Activated CD4-positive, alpha-beta T cell treated with anti-CD3 and anti-CD28 coated beads, Interleukin-2, Interleukin-6, amounts not matched to agents 100 ng/mL and 50 ng/mL, durations not matched to agents 16 hours and 8 hours (primary cell): ENCODE measurements around the gene RPTOR.

Experiments used
- DNase-seq: peaks from one replicate; pipeline ENCODE4 v3.0.0-alpha.2; 2020

RPTOR gene

DNA sequence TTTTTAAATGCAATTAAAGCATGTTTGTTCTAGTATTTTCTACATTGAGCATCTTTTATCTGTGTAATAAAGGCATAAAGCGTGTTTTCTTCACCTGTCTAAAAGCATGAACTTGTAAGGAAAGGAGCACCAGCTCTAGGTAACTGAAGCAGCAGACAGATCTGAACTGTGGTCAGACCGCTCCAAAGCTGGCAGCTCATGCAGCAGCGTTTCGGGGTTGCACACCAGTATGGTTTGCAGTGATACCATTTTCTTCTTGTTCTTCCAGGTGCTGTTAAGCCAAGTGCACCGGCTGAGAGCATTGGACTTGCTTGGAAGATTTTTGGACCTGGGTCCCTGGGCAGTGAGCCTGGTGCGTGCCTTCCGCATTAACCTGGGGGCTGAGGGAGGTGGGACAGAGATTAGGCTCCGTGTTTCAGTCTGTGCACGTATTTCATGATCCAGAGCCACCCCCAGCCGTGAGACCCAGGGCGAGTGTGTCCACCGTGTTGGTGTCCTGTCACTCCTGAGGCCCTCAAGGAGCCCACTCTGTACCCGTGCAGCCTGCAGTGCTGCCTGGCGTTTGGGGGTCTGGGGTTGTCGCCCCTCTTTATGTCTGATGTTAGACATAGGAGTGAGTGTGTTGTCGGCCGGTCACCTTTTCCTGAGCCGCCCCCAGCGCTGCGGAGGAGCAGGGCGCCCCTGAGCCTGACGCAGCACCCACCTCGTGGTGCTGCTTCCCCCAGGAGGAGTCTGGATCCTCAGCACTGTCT is 310.7 kb downstream of the RPTOR start:
- DNase-seq, result no peak

DNA sequence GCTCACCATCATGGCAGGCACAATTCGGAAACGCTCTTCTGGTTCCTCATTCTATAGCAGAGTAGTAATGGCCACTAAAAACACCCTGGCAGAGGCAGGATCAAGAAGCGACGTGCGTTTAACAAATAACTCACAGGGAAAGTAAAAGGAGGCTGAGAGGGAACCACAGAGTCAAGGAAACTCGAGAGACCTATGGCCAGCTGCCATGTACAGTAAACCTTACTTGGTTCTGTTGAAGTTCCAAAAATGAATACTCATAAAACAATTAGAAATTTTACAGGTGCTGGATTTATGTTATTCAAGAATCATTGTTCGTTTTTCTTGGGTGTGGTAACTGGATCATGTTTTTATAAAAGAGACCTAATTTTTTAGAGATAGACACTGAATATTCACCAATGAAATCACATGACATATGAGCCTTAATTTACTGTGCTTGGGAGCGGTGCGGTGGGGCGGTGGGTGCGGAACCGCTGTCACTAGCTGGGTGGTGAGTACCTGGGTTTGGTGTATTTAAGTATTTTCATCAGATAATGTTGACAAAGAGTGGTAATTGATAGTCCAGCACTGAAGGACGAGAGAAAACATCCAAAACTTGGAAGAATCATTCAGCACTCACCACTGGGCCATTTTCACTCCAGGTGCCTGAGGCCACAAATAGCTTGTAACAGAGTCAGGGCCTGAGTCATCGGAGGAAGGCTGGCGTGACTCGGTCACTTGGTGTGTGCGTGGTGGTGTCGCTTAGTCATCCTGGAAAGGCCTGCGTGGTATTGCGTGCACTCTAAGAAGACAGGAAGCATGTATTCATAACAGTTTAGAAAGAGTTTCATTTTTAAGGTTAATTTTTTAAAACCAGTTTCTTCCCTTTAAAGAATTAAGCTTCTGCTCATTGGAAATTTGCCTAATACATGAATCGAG is 311.6 kb downstream of the RPTOR start:
- DNase-seq, result peak; percentile 96

DNA sequence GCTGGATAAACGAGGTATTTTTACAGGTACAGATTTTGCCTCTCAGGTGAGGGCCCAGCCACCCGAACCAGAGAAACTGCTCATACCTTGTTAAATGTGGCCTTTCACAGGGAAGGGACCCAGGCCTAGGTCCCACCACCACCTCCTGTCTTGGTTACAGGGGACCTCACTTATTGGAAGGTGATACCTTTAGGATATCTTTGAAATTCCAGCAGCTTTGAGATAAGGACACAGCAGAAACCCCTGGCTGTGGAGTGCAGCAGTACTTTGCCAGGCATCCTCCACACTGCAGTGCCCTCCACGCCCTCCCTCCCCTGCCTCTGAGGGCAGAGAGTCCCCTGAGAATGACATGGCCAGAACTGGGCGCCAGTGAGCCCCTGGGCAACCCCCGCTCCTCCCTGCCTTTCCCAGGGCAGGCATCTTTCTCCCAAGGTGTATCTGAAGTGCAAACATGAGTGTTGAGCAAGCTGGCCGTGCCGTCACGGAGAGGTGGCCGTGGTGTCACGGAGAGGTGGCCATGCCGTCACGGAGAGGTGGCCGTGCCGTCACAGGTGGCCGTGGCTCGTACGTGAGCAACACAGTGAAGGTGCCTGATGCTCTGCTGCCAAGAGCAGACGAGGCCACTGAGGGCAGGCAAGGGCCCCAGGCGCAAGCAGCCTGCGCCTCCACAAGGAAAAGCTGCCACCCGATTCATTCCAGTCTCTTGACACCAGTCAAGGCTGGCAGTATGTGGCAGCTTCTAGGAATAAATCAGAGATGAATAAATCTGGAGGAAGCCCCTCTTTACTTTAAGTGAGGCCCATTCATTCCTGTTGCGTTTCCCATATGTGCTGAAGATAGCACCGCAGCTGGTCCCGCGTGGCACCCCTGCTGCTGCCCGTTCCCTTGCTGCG is 312.5 kb downstream of the RPTOR start:
- DNase-seq, result no peak

DNA sequence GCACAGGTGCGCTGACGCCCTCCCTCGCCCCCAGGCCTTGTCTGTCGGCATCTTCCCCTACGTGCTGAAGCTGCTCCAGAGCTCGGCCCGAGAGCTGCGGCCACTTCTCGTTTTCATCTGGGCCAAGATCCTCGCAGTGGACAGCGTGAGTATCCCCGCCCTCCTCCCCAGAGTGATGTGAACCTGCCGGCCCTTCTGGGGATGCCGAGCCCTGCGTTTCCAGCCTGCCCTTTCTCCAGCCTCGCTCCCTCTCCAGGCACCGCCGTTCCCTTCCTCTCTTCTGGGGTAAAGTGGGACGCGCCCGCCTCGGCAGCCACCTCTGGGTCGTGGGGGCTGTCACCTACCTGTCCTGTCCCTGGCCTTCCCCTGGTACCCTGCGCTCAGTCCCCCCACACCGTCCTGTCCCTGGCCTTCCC is 313.1 kb downstream of the RPTOR start:
- no peak for DNase-seq

DNA sequence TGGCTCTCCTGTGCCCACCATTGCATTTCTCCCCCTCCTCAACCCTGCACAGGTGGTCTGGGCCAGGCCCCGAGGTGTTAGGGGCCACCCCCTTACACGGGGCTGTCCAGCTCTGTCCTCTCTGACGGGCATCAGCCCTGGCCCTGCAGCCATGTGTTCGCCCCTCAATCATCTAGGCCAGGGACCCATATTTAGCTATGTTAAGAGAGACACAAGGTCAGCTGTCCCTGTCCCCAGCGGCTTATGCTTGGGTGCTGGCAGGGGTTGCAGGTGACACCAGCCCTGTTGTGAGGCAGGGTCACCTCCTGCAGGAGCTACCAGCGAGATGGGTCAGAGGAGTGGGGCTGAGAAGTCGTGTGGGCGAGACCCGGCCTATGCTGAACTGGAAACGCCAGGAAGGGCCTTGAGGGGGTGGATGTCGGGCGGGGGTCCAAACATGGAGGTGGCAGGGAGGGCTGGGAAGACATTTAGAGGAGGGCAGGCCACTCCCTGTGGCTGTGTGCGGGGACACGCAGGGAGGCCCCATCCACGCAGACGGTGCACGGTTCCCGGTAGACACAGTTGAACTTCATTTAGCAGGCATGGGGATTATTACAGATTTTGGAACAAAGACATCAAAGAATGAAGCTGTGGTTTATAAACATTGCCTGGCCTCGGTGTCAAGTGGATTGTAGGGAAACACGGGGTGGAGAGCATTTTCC is 313.8 kb downstream of the RPTOR start:
- DNase-seq, result no peak

DNA sequence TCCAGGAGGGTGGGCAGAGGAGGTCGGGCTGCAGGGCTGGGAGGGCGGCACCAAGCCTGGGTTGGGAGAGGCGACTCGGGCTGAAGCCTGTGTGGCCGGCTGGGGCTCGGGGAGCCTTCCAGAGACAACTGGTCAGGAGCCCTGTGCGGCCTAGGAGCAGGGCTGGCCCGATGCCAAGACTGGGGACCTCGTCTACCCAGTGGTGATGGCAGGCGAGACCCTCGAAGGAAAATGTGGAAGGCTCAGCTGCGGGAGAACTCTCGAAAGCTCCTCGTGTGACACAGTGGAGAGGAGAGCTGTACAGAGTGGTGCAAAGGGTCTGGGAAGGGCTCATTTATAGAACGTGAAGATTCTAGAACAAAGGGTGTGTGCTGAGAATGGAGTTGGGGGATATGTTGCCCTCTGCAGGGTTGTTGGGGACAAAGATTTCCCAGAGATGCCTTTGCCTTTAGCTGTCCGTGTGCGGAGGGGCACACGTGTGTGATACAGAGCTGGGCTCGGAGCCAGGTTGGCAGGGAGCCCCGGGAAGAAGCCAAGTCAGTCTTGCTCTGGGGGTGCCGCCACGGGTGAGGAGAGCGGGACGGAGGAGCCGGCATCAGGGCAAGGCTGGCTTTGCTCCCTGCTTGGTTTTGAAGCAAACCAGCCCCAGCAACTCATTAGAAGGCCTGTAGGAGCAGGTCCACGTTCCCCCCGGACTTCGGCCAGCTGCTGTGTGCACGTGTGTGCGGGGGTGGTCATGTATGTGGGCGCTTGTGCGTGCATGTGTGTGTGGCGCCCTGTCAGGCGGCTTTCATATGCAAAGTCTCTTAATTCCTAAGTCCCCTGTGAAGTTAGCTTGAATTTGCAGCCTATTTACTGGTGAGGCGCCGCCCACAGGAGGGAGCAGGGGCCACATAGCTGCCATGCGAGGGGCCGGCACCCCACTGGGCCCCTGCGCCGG is 314.6 kb downstream of the RPTOR start:
- DNase-seq, result no peak

DNA sequence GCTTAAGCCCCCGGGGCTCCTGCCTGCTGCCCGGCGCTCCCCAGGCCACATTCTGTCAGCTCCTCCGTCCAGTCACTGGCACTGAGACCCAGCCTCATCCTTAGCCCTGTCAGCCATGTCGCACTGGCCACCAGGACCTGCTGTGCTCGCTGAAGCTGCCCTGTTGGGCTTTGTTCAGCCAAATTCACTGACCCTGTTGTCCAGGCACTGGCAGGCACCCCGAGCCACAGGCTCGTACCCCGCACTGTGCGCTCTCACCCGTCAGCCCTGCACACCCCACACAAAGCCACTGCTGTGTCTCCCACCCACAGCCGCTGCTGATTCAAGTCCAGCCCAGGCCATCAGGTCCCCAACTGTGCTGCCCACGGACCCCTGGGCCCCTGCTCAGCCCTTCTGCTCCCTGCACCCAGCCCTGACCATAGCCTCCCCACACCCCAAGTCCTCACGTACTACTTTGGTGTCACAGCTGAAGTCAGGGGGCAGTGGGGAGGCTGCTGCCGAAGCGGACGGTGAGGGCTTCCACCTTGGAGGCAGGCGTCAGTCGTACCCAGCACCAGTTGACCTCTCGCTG is 315.5 kb downstream of the RPTOR start:
- DNase-seq, result no peak

DNA sequence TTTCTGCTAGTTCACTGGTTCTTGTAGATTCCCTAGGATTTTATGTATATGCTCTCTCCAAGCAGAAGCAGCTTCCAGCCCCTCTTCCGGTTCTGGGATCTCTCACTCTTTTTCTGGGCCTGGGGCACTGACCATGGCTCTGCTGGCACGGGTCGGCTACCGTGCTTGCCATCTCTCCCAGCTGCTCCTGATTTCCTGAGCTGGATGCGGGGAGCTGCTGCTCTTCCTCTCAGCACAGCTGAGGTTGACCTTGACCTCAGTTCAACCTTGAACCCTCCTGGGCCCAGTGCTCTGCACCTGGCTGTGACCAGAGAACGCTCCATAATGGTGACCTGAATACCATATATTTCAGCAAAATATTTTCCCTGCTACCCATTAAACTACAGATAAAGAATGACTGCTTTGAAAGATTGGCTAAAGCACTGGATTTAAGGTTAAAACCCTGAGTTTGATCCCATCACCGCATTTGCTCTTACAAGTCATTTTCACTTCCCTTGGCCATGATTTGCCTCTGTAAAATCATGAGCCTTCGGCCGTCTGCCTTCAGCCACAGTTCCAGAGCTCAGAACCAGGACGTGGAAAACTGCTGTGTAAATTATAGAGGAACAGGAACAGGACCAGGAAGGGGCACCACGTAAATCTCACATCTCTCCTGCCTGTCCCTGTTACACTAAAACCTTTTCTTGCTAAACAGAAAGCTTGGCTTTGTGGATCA is 316.2 kb downstream of the RPTOR start:
- DNase-seq, result no peak

DNA sequence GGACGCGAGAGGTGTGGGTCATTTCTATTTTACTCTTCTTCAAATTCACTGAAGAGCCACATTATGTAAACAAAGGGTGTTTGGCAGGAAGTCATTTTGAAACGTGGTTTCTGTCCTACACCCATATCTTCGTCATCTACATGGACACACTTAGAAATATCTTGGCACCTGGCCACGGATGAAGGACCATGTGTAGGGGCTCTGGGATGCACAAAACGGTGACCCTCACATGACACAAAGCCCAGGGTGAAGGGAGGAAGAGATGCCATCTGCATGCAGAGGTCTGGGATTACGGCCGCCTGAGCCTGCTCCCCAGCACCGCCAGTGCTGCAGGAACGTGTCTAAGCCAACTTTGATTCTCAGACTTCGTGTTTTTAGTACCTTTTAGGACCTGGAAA is 316.8 kb downstream of the RPTOR start:
- peak; percentile 32 for DNase-seq

DNA sequence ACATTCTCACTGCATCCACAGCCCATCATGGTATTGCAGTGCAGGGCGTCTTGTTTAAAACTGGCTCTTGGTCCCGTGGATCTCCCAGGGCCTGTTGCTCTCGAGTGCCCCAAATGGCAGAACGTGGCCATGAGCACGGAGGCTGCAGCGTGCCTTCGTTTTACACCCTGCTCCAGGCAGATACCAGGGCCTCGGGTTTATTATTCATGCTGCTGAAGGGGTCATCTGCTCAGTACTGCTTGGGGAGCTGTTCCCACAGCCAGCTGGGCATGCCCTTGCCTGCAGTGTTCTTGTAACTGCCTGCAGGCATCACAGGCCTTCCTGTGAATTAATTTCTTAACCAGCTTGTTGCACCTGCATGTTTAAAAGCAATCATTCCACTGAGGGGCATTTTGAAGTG is 317.3 kb downstream of the RPTOR start:
- DNase-seq, result peak; percentile 71

DNA sequence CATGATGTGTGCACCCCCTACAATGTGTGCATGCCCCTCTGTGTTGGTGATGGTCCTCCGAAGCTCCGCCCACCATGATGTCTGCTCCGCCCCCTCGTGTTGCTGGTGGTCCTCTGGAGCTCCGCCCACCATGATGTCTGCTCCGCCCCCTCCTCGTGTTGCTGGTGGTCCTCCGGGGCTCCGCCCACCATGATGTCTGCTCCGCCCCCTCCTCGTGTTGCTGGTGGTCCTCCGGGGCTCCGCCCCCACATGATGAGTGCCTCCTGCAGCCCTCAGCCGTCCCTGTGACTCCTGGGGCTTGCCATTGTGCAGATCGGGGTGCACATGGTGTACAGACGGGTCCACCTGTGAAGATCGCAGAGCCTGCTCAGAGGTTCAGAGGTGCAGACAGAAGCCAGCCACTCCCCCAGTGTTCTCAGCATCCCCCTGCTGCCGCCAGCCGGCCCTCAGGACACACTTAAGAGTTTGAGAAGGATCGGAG is 317.9 kb downstream of the RPTOR start:
- no peak for DNase-seq

DNA sequence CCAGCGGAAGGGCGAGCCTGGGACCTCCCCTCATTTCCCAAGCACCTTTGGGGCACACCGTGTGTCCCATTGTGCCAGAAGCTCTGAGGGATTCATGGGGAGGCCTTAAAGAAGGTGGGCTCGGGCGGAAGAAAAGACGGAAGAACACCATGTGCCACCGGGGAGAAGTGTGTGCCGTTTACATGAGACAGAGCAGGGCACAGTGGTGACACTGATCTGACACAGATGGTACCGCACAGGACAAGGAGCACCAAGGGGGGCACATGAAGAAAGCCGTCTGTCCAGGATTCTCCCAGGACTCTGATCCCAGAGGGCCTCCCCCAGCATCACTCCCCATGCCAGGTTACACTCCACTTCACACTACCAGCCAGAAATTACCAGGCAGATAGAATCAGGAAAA is 318.3 kb downstream of the RPTOR start:
- DNase-seq, result no peak

DNA sequence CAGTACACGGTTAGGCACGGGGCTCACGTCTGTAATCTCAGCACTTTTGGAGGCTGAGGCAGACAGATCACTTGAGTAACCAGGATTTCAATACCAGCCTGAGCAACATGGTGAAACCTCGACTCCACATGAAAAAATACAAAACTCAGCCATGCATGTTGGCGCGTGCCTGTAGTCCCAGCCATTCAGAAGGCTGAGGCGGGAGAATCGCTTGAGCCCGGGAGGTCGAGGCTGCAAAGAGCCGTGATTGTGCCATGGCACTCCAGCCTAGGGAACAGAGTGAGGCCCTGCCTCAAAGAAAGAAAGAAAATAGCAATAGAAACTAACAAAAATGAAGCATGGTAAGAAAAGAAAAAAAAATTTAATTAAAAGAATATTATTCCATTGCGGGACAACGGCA is 319.0 kb downstream of the RPTOR start:
- no peak for DNase-seq

DNA sequence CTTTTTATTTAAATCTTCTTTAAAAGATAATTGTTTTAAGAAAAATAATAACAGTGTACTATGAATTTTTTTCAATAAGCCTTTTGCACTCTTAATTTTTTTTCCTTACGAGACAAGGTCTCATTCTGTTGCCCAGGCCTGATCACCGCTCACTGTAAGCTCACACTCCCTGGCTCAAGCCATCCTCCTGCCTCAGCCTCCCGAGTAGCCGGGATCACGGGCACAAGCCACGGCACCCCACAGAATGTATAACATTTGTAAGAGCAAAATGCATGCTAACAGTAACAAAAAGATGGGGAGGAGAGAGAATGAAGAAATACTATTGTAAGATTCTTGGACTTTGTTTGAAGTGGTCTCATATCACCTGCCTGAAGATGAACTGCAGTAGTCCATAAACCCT is 320.1 kb downstream of the RPTOR start:
- no peak for DNase-seq

DNA sequence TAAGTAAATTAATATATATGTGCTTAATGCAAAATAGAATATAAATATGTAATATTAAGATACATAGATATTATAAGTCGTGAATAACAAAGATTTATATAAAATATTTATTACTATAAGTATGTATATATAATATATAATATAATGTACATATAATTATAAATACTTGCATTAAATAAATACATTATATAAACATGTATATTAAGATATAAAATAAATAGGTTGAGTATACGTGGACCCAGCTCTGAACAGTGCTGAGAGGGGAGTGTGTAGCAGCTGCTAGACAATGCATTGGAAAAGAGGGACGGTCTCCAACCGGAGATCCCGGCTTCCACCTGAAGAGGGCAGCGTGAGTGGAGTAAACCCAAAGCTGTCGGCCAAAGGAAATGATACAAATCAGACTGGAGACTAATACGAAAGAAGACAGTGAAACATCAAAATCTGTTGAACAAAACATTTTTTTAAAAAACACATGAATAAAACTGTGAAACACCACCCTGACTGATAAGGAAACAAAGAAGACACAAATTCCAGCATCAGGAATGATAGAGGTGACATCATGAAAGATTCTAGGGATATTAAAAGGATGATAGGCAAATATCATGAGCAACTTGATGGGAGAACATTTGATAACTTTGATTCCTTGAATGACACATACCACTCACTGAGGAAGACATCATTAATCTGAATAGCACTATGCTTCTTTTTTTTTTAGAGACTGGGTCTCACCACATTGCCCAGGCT is 321.6 kb downstream of the RPTOR start:
- peak; percentile 86 for DNase-seq

DNA sequence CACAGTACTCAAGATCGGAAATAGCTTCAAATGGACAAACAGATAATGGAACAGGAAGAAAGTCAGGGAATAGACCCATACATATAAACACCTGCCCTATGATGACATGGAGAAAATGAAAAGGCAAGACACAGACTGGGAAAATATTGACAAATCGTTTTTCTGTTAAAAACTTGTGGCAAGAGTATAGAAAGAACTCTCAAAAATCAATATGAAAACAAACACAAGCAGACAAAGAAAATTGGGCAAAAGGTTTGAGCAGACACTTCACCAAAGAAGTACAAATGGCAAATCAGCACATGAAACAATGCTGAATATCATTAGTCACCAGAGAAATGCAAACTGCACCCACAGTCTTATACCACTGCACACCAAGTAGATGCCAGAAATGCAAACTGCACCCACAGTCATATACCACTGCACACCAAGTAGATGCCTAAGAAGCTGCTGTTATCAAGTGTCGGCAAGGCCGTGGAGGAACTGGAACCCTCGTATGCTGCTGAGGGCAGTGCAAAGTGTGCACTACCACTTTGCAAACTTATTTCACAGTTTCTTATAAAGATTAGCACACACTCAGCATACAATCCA is 323.5 kb downstream of the RPTOR start:
- DNase-seq, result no peak

DNA sequence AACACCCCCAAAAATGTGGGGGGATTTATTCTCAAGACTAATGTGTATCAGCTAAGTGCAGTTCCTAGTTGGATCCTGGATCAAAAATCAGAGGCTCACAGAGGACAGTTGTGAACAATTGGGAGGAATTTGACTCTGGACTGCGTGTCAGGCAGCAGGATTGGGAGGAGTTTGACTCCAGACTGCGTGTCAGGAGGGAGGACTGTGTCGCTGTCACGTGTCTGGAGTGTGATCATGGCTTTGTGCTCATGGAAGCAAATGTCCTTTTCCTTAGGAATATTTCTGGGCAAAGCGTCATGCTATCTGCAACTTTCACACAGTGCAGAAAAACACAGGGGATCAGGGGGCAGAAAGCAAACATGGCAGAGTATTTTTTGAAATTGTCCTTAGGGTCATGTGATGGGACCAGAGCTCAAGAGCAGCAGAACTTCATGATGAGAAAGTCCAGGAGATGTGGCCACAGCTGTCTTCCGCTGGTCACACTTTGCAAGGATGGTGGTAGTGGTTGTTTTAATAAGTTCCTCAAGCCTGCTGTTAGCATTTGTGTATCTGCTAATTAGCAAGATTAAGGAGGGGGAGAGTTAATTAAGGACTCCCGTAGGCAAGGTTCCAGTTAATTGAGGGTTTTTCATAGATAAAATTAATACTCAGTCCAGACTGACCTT is 325.0 kb downstream of the RPTOR start:
- no peak for DNase-seq

DNA sequence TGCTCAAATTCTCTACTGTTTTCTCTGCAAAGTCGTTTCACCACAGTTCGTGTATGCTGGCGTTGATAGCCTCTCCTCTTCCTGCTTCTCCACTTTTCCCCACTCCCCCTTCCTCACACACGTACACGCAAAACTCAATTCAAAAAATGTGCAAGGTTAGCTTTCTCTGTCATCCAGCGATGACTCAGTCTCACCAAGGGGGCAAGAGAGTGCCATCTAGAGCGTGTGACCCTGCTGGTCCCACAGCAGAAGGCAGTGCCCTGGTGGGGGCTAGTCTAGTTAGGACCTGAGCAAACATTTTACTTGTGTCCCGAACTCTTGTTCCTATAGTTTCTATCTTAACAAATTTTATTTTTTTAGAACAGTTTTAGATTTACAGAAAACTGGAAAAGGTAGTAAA is 325.8 kb downstream of the RPTOR start:
- peak; percentile 68 for DNase-seq
